ENCODE measurements around the gene SPHK2.
"Not testable (repeated sequence)": the region's sequence is repeated elsewhere in the genome, so short reads cannot be mapped to it uniquely, and the experiment has no call there.

The SPHK2 gene

GRCh38 chr19:48656840-48657474 lies 37.7 kb downstream of the SPHK2 start:
- no peak for TF ChIP-seq EZH2phosphoT487 (IDR thresholded peaks at IDR 0.05; ENCODE audit: borderline replicate concordance, low read length)
- TF ChIP-seq CTCF (IDR thresholded peaks at IDR 0.05; ENCODE audit: low read depth, low read length, poor library complexity, severe bottlenecking): no peak
- no peak overlapping the region for H3K4me2 ChIP-seq (ENCODE audit: low read length)

DNA sequence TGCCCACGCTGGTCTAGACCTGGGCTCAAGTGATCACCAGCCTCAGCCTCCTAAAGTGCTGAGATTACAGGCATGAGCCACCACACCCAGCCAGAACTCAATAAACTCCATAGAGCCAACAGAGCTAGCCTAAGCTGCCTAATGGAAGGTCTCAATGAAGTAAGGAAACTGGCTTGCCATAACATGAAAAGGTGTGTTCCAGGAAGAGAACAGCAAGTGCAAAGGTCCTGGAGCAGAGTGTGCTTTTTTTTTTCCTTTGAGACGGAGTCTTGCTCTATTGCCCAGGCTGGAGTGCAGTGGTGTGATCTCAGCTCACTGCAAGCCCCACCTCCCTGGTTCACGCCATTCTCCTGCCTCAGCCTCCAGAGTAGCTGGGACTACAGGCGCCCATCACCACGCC lies 38.5 kb downstream of the SPHK2 start:
- peaks cover 26% of the 10 kb centered on the region for H3K4me1 ChIP-seq (ENCODE audit: control insufficient read depth, low read length)

More at GRCh38 chr19:48656840-48657474, 37.7 kb downstream of the SPHK2 start:
- Histone ChIP-seq H3K27me3 (ENCODE audit: control insufficient read depth, low read length) (no peaks in the 10 kb centered on the region), H4K20me1 (ENCODE audit: control insufficient read depth, insufficient read depth, low read depth, low read length) (no peaks in the 10 kb centered on the region), H3K9me2 (replicated peaks; ENCODE audit: control insufficient read depth, low read length) (no peaks in the 10 kb centered on the region), H3K4me1 (ENCODE audit: control insufficient read depth, low read length) (peaks cover 33% of the 10 kb centered on the region), H3F3A (ENCODE audit: control insufficient read depth, insufficient read depth) (0 out of 2 replicates have a peak, but pooled peaks cover 2% of the 10 kb centered on the region), H3K4me3 (ENCODE audit: low read length) (no peak overlapping the region), H3K36me3 (ENCODE audit: control insufficient read depth, low read length) (no peaks in the 10 kb centered on the region), H3K27ac (ENCODE audit: low read depth, low read length) (no peak overlapping the region), H3K79me2 (ENCODE audit: control insufficient read depth, low read length) (no peaks in the 10 kb centered on the region), H3K9me3 (ENCODE audit: control insufficient read depth, insufficient read depth, low read length) (no peaks in the 10 kb centered on the region)

DNA sequence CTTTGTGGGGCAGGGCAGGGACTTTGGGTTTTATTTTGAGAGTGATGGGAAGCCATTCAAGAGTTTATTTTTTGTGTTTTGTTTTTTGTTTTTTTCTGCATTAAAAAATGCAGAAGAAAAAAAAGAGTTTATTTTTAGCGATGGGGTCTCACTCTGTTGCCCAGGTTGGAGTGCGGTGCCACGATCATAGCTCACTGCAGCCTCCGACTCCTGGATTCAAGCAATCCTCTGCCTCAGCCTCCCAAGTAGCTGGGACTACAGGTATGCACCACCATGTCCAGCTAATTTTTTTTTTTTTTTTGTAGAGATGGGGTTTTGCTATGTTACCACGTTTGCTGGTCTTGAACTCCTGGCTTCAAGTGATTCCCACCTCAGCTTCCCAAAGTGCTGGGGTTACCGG lies 39.2 kb downstream of the SPHK2 start:
- H3K9me3 ChIP-seq (ENCODE audit: control insufficient read depth, insufficient read depth, low read length): no peaks in the 10 kb centered on the region
- no peak overlapping the region for H3K4me2 ChIP-seq (ENCODE audit: low read length)
- 0 out of 2 replicates have a peak, but pooled peaks cover 2% of the 10 kb centered on the region for H3F3A ChIP-seq (ENCODE audit: control insufficient read depth, insufficient read depth)
- no peaks in the 10 kb centered on the region for H3K79me2 ChIP-seq (ENCODE audit: control insufficient read depth, low read length)
- no peak for TF ChIP-seq CTCF (IDR thresholded peaks at IDR 0.05; ENCODE audit: low read depth, low read length, poor library complexity, severe bottlenecking)
- TF ChIP-seq EZH2phosphoT487 (IDR thresholded peaks at IDR 0.05; ENCODE audit: borderline replicate concordance, low read length): no peak
- no peak overlapping the region for H3K4me3 ChIP-seq (ENCODE audit: low read length)
- H4K20me1 ChIP-seq (ENCODE audit: control insufficient read depth, insufficient read depth, low read depth, low read length): no peaks in the 10 kb centered on the region
- H3K36me3 ChIP-seq (ENCODE audit: control insufficient read depth, low read length): no peaks in the 10 kb centered on the region
- H3K27ac ChIP-seq (ENCODE audit: low read depth, low read length): no peak overlapping the region
- H3K4me1 ChIP-seq (ENCODE audit: control insufficient read depth, low read length): peaks cover 23% of the 10 kb centered on the region
- no peaks in the 10 kb centered on the region for H3K9me2 ChIP-seq (replicated peaks; ENCODE audit: control insufficient read depth, low read length)
- no peaks in the 10 kb centered on the region for H3K27me3 ChIP-seq (ENCODE audit: control insufficient read depth, low read length)

More for the DNA sequence above, 38.5 kb downstream of the SPHK2 start:
- not testable (repeated sequence) for H4K20me1 ChIP-seq (ENCODE audit: control insufficient read depth, insufficient read depth, low read depth, low read length); H3K4me3 ChIP-seq (ENCODE audit: low read length); H3F3A ChIP-seq (ENCODE audit: control insufficient read depth, insufficient read depth); H3K27ac ChIP-seq (ENCODE audit: low read depth, low read length); H3K27me3 ChIP-seq (ENCODE audit: control insufficient read depth, low read length); H3K4me2 ChIP-seq (ENCODE audit: low read length); H3K9me3 ChIP-seq (ENCODE audit: control insufficient read depth, insufficient read depth, low read length); H3K79me2 ChIP-seq (ENCODE audit: control insufficient read depth, low read length); H3K36me3 ChIP-seq (ENCODE audit: control insufficient read depth, low read length); H3K9me2 ChIP-seq (replicated peaks; ENCODE audit: control insufficient read depth, low read length)

- Histone ChIP-seq H3K4me1 (ENCODE audit: control insufficient read depth, low read length) (peaks cover 15% of the 10 kb centered on the region), H3K36me3 (ENCODE audit: control insufficient read depth, low read length) (no peaks in the 10 kb centered on the region), H3K9me3 (ENCODE audit: control insufficient read depth, insufficient read depth, low read length) (no peaks in the 10 kb centered on the region), H3K4me2 (ENCODE audit: low read length) (no peak overlapping the region), H3K27me3 (ENCODE audit: control insufficient read depth, low read length) (no peaks in the 10 kb centered on the region), H3K27ac (ENCODE audit: low read depth, low read length) (no peak overlapping the region), H3K9me2 (replicated peaks; ENCODE audit: control insufficient read depth, low read length) (no peaks in the 10 kb centered on the region), H3F3A (ENCODE audit: control insufficient read depth, insufficient read depth) (0 out of 2 replicates have a peak, but pooled peaks cover 2% of the 10 kb centered on the region), H4K20me1 (ENCODE audit: control insufficient read depth, insufficient read depth, low read depth, low read length) (no peaks in the 10 kb centered on the region), H3K79me2 (ENCODE audit: control insufficient read depth, low read length) (no peaks in the 10 kb centered on the region), H3K4me3 (ENCODE audit: low read length) (no peak overlapping the region)
- TF ChIP-seq CTCF (IDR thresholded peaks at IDR 0.05; ENCODE audit: low read depth, low read length, poor library complexity, severe bottlenecking): no peak
- TF ChIP-seq EZH2phosphoT487 (IDR thresholded peaks at IDR 0.05; ENCODE audit: borderline replicate concordance, low read length): no peak
Measured at GRCh38 chr19:48659768-48660167, 40.5 kb downstream of the SPHK2 start.

Measured in DOHH2 (cell line).